Right ventricle myocardium inferior (tissue), 1 donor: ENCODE data around the gene STAP1. TPM values are rescaled to one million over a fixed set of nuclear protein-coding genes. Genes with fewer than 3 reads are reported as not detected.
"Not testable (repeated sequence)": the region's sequence is repeated elsewhere in the genome, so short reads cannot be mapped to it uniquely, and the experiment has no call there.

Experiments used
- ATAC-seq: fragments of 200-7000 bp; cut with Tn5 transposase; one replicate; pipeline ENCODE4 v1.9.1; 2020; ENCODE audit warnings: mild to moderate bottlenecking, moderate library complexity
- DNase-seq: peaks from one replicate; pipeline ENCODE4 v3.0.0; 2021; ENCODE audit errors: missing footprints
- intact Hi-C: fragments of 100-400 bp; cut with DNase I; formaldehyde crosslinking; loops from one replicate; pipeline ENCODE4 v1.11.0; 2022
- total RNA-seq: library from RNA; stranded (reverse); fragmentation: NEBNext Ultra II Directional; extraction: Animal tissue kit (Norgen Biotek cat#: 25700); gene quantifications from one replicate; pipeline ENCODE4 v1.2.1, GENCODE V29; 2021
- donor health status: DM: no; HTN: yes; CAD: no; lungs with severe emphysema.

The STAP1 gene
- total RNA-seq, 1 donor from 2014 or later, result not detected

DNA sequence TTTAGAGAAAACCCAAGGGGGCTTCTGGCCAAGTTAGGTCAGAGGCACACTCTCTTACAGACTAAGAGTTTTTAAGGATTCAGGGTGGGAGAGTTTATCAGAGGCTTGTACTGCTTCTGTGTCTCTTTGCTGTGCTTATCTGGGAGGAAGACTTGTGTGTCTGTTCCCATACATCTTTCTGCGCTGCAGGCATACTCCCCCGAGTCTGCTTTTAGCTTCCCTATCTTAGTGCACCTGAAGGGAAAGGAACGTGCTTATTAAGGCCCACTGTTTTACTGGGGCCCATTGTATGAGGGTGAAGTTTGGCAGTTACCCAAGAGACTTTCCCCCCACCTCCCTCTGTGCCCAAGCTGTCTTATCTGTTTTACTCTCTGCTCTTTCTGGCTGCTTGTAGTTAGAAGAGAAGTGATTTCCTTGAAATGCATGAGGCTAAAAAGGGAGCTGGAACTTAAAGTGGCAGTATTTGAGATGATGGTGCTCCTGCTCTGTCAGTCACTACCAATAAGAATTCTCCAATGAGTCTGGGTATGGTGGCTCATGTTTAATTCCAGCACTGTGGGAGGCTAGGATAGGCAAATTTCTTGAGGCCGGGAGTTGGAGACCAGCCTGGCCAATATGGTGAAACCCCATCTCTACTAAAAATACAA lies 6.3 kb upstream of the STAP1 start:
- intact Hi-C loops, DNase-seq, ATAC-seq: not testable (repeated sequence)

DNA sequence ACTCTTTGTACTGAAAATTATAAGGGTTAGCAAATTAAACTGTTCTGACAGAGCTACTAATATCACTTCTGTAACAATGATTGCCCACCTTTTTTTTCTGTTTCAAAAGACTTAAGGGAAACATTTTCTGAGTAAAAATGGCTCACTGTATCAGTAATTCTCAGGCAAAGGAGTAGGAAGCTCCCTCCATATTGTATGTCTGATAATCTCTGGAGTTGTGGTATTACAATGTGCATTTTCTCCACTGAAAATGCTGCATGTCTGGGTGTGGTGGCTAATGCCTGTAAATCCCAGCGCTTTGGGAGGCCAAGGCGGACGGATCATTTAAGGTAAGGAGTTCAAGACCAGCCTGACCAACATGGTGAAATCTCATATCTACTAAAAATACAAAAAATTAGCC lies 4.4 kb upstream of the STAP1 start:
- intact Hi-C loops, result no loop called here
- DNase-seq, result no peak
- ATAC-seq, result no peak

DNA sequence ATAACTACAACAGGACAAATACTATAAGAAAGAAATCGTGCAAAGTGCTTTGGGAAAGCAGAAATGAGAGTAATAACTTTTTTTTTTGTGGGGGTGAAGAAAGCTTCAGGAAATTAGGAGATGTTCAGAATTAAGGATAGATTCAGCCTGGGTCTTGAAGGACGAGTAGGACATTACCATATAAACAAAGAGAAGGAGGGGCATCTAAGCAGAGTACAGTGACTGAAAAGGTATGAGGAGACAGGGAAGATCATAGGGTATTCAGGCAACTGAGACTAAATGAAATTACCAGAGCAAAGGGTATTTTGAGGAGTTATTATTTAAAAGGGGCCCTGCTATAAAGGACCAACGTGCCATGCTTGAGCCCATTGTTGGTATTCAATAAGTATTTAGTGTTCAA lies 3.1 kb upstream of the STAP1 start:
- ATAC-seq (no peak), DNase-seq (no peak)
- intact Hi-C loops, result no loop called here

DNA sequence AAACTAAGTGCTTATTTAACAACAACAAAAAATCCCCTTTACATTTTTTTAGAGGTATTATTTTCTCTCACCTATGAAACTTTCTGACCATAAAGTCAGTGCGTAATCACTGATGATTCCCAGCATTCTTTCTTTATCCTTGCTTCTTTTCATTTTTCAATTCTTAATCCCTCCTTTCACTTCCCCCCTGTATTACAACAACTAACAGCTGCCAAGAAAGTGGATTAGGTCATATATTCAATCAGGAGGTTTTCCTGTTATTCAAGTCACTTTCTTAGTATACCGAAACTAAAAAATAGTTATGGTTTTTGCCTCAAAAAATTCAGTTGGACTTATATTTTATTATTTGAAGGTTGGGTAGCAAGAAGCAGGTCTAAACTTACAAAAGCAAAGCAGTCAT lies 2.1 kb upstream of the STAP1 start:
- intact Hi-C loops, result no loop called here
- DNase-seq (no peak), ATAC-seq (no peak)

DNA sequence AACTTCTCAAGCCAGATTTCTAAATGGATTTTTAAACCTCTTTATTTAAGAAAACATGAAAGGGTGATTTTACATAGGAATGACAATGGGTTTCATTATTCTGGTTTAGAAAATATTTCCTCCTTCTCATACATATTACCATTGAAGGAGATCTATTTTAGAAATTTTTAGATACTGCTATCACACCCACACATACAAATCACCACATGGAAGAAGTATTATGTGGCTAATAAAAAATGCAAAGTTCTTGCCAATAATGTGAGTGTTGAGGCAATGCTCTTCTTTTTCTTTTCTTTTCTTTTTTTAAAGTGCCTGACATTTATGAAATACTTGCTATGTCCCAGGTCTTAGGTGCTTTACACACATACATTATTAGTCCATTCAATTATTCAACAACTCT lies 6.8 kb downstream of the STAP1 start:
- no peak for ATAC-seq

DNA sequence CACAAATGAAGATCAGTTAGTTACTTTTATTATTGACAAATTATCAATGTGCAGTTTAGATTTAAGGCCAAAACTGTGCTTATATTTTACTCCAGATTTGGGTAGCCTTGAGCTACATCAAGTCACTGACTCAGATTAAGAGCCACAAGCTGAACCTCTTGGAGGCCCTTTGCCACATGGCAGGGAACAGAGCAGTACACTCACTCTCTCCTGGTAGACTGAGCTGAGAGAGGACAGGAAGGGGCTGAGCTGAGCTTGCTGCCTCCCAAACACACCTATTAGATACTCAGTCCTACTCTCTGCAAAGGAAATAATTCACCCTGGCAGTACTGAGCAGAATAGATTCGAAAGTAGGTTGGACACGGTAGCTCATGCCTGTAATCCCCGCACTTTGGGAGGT lies 7.8 kb downstream of the STAP1 start:
- ATAC-seq (no peak), DNase-seq (no peak)
- intact Hi-C loops, result no loop called here

More for the DNA sequence above, 6.8 kb downstream of the STAP1 start:
- DNase-seq, result no peak
- intact Hi-C loops, result no loop called here

DNA sequence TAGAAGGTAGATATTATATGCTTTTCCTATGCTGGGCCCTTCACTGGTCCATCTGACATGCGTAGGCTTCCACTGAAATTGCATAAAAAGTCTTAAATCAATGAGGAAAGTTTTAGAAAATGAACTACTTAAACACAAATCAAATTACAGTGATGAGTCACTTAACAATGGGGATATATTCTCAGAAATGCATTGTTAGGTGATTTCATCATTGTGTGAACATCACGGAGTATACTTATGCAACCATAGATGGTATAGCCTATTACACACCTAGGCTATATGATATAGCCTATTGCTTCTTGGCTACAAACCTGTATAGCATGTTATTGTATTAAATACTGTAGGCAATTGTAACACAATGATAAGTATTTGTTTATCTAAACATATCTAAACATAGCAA lies 10.3 kb downstream of the STAP1 start:
- DNase-seq, result no peak
- ATAC-seq, result no peak
- intact Hi-C loops, result no loop called here

DNA sequence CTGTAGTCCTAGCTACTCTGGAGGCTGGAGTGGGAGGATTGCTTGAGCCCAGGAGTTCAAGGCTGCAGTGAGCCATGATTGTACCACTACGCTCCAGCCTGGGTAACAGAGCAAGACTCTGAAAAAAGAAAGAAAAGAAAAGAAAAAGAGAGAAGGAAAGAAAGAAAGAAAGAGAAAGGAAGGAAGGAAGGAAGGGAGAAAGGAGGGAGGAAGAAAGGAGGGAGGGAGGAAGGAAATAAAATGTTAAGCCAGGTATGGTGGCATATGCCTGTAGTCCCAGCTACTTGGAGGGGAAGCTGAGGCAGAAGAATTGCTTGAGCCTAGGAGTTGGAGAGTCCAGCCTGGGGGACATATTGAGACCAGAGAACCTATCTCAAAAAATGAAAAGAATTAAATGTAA lies 12.0 kb downstream of the STAP1 start:
- no peak for DNase-seq
- ATAC-seq, result no peak
- intact Hi-C loops, result no loop called here

DNA sequence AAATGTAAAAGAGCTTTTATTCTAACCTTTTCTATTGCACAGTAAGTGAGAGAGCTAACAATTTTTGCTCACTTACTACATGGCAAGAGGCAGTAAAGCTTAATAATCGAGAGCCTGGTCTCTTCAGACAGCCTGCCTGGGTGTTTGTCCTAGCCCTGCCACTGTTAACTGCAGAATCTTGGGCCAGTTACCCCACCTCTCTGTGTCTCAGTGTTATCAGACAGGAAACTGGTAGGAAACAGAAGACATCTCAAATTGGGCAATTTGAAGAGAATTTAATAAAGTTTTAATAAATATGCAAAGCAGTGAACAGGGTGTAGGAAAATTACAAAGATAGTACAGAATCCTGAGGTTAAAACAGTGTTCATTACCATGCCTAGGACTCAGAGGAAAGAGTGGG lies 13.4 kb downstream of the STAP1 start:
- DNase-seq (no peak), ATAC-seq (no peak)
- intact Hi-C loops, result no loop called here

DNA sequence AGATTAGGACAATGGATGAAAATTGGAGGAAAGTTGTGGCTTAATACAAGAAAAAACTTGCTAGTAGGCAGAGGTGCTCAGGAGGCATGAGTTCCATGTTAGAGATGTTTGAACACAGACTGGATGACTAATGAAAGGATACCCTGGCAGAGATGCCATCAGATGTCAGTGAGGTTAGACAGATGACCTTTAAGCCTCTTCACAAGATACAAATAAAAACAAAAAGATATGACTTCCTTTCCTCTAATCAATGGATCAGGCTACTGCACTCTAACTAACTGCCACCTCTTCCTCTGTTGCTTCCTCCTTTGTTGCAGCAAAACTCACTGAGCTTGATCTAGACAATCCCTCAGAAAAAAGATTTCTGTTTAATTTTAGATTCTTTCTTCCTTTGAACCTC lies 14.7 kb downstream of the STAP1 start:
- DNase-seq (no peak), ATAC-seq (no peak)
- intact Hi-C loops, result no loop called here

DNA sequence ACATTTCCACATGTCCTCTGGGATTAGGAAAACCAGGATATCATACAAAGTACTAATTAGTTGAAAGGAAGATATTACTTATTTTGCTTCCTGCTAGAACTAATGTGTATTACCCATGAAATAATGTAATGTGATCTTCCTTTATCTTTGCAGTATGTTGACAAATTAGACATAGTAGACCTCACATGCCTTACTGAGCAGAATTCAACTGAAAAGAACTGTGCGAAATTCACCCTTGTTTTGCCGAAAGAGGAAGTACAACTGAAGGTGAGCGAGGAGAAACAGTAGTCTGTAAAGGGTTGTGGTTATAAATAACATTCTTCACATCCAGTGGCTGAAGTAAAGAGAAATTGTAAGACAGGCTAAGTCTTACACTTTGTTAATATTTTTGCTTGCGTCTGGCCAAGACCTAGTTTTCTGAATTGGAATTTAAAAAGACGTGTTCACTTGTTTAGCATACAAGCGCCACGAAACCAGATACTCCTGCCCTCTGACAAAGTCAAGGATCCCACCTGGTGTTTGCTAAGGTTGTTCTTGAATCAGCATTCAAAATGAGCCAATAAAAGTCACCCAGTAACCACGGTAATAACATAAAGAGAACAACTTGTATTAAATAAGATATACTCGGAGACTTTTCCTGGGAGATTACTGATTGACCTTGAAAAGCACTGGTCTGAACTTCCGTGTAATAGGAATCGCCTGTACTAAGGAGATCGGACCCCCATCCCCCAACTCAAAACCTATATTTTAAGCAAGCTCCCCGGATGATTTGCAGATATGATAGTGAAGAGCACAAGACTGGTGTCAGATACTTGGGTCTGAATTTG lies 16.9 kb downstream of the STAP1 start:
- DNase-seq, result no peak
- intact Hi-C loops, result no loop called here
- ATAC-seq, result no peak

DNA sequence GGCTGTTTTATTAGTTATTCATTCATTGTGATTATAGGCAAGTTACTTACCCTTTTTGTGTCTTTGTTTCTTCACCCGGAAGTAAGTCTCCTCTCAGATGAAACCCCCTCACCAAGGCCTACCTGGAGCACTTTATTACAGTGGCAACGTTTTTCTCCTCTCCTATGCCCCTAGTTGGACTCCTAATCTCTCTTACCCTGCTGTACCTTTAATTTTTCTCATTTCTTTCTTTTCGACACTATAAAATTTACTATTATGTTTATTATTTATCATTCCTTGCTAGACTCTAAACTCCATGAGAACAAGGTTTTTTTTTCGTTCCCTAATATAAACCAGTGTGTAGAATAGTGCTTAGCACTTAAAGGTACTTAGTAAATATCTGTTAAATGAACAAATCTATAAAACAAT lies 17.5 kb downstream of the STAP1 start:
- ATAC-seq (no peak), DNase-seq (no peak)
- intact Hi-C loops, result no loop called here

DNA sequence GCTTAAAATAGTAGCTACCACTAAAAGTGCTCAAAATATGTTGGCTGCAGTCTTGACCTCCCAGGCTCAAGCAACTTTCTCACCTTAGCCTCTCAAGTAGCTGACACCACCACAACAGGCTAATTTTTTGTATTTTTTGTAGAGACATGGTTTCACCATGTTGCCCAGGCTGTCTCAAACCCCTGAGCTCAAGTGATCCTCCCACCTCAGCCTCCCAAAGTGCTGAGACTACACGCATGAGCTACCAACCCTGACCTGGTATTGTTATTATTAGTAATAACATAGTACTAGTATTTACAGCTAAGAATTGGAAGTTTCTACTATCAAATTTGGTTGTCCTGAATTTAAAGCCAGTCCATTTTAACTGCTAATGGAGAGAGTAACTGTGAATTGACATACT lies 18.0 kb downstream of the STAP1 start:
- ATAC-seq (no peak), DNase-seq (no peak)
- intact Hi-C loops, result no loop called here

DNA sequence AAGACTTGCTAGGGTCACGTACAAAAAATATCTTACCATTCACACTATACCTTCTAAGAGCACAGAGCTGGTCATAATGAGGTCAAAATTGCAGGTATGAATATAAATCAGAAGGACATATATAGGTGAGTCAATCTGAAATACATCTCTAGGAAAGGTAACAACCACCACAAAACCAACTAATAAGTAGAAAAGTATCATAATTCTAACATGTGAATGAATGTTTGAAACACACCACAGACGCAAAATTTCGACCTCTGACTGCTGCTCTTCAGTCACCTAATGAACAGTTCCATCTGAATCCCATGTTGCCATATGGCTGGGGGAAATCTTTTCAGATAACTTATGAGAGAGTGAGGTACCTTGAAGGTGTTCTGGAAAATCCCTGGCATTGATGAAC lies 22.1 kb downstream of the STAP1 start:
- intact Hi-C loops, result no loop called here
- DNase-seq, result no peak
- no peak for ATAC-seq

DNA sequence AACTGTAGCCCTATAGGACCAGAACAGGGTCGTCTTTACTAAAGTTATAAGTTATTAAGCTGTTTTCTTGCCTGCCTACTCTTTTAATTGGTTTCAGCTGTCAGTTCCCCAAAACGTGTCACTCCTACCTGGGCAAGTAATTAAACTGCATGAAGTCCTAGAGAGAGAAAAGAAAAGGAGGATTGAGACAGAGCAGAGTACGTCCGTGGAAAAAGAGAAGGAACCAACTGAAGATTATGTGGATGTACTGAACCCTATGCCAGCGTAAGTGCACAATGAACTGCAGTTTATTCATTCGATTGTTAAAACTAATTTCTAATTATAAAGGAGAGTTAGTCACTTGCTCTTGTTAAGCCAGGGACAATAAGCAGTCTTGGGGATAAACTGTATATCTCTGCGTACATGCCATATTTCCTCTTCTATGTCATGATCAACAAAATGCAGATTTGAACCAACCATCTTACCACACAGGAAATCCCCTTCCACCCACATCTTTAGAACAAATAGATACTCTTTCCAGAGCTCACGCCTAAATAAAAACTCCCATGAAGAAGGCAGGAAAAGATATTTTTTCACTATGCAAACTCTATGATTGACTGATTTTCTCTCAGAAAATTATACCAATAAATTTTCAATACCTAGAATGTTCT lies 22.8 kb downstream of the STAP1 start:
- intact Hi-C loops, result no loop called here
- no peak for ATAC-seq
- no peak for DNase-seq

DNA sequence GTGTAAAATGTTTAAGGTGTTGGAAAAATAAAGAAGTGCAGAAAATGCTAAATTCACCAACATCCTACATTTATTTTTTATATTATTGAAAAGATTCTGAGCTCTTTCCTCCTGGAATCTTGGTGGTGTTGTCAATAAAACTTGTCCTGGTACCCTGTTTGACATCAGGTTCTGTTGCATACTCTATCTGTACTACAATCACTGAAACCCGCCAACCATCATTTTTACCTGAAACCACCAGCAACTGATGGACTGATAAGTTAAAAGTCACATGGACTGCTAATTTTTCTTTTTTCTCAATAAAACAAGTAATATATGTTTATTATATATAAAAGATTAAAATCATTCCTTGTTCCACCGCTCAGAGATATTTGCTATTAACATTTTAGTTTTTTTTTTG lies 23.4 kb downstream of the STAP1 start:
- no peak for ATAC-seq
- intact Hi-C loops, result no loop called here

DNA sequence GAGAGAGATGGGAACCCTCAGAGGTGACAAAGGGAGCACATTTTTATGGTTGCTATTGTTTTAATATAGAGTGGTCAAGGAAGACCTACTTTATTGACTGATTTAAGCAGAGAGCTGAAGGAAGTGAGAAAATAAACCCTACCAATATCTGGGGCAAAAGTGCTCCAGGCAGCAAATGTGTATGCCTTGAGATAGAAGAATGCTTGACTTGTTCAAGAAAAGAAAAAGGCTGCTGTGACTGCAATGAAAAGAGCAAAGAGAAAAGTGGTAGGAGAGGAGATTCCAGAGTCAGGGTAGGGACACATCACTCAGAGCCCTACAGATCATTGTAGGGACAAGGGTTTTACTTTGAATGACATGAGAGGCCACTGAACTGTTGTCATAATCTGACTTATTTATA lies 26.0 kb downstream of the STAP1 start:
- DNase-seq, result no peak
- no peak for ATAC-seq
- intact Hi-C loops, result no loop called here

More for the DNA sequence above, 23.4 kb downstream of the STAP1 start:
- DNase-seq, result no peak

DNA sequence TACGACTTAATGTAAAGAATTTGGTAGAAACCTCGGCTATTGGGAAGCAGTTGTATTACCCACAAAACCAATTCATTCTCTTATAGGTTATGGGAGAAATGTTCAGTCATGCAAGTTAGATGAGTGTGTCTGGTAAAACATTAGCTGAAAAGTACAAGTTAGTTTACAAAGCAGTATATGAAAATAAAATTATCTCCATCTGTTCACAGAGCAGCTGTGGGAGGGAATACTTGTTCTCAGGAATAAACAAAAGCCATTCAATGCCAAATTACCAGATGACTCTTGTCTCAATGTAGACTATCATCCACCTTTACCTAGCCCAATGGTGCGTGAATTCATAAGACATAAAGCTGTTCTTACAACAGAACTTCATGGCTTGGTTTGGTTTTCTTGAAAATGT lies 28.6 kb downstream of the STAP1 start:
- ATAC-seq (no peak), DNase-seq (no peak)
- intact Hi-C loops, result no loop called here

DNA sequence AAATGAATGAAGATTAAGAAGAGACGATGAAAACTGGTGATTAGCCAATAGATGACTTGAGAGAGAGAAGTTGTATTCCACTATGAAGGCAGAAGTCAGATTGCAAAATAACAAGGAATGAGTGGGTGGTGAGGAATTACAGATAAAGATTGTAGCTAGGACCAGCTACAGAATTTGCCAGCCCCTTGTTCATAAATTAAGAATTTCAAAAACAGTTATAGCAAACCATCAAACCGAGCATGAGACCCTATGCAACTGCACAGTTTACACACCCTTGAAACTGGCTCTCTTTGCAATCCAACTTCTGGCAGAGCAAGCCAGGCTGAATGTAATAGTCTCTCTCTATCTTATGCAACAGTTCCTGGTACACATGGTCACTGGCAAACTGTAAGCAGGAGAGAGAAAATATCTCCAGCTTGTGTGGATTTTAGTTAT lies 35.2 kb downstream of the STAP1 start:
- intact Hi-C loops, result no loop called here
- DNase-seq (no peak), ATAC-seq (peak; percentile 82)
